ENCODE data around the gene SYTL3.

The SYTL3 gene

GRCh38 chr6:158729906-158730540, 80.2 kb downstream of the SYTL3 start:
- DNase-seq (ENCODE audit: low spot score) = no peak
- no peak overlapping the region for H3K4me3 ChIP-seq
- H3K27ac ChIP-seq = no peak overlapping the region
- TF ChIP-seq CTCF (IDR thresholded peaks at IDR 0.05) = no peak

GRCh38 chr6:158730541-158730907, 80.7 kb downstream of the SYTL3 start:
- no peak for DNase-seq (ENCODE audit: low spot score)
- no peak overlapping the region for H3K27ac ChIP-seq
- no peak overlapping the region for H3K4me3 ChIP-seq
- no peak for TF ChIP-seq CTCF (IDR thresholded peaks at IDR 0.05)

GRCh38 chr6:158735009-158735408, 85.2 kb downstream of the SYTL3 start:
- Histone ChIP-seq H3K27ac (no peak overlapping the region), H3K4me3 (no peak overlapping the region)
- no peak for DNase-seq (ENCODE audit: low spot score)
- TF ChIP-seq CTCF (IDR thresholded peaks at IDR 0.05) = no peak

GRCh38 chr6:158737082-158737709, 87.3 kb downstream of the SYTL3 start:
- Histone ChIP-seq H3K4me3 (no peak overlapping the region), H3K27ac (no peak overlapping the region)
- TF ChIP-seq CTCF (IDR thresholded peaks at IDR 0.05) = no peak
- no peak for DNase-seq (ENCODE audit: low spot score)

GRCh38 chr6:158737710-158738615, 88.1 kb downstream of the SYTL3 start:
- no peak for DNase-seq (ENCODE audit: low spot score)
- no peak overlapping the region for H3K4me3 ChIP-seq
- TF ChIP-seq CTCF (IDR thresholded peaks at IDR 0.05) = no peak
- H3K27ac ChIP-seq = no peak overlapping the region

GRCh38 chr6:158739673-158740072, 89.8 kb downstream of the SYTL3 start:
- TF ChIP-seq CTCF (IDR thresholded peaks at IDR 0.05) = no peak
- no peak for DNase-seq (ENCODE audit: low spot score)
- H3K4me3 ChIP-seq = no peak overlapping the region

More at GRCh38 chr6:158739673-158740072, 89.8 kb downstream of the SYTL3 start:
- no peak overlapping the region for H3K27ac ChIP-seq

All from coronary artery (tissue), 2 donors.